Astrocyte of the cerebellum (primary cell): Measurements from ENCODE around the gene WDR33.

Source experiments
- DNase-seq: peaks from one replicate; pipeline ENCODE4 v3.0.0-alpha.2; 2011; ENCODE audit warnings: low read depth
- H3K4me3 ChIP-seq: 2 replicates; pipeline ENCODE4 v1.5.1; 2011; ENCODE audit warnings: mild to moderate bottlenecking, low read depth, low read length, moderate library complexity
- CTCF ChIP-seq: IDR thresholded peaks from 2 replicates; pipeline ENCODE4 v1.5.1; 2012; ENCODE audit warnings: low read length, low read depth, moderate library complexity, mild to moderate bottlenecking; ENCODE audit errors: missing control alignments
- in situ Hi-C: cut with HindIII; loops from 2 replicates; pipeline ENCODE4 v1.10.0; 2017; ENCODE audit warnings: low sequenced_read_pairs

The WDR33 gene

GRCh38 chr2:127768775-127769479, 42.0 kb downstream of the WDR33 start:
- in situ Hi-C loops = no loop called here
- H3K4me3 ChIP-seq = no peak overlapping the region
- TF ChIP-seq CTCF = no peak
- DNase-seq = no peak

GRCh38 chr2:127763776-127764175, 47.2 kb downstream of the WDR33 start:
- no peak for DNase-seq
- no peak overlapping the region for H3K4me3 ChIP-seq
- in situ Hi-C loops = no loop called here
- no peak for TF ChIP-seq CTCF

GRCh38 chr2:127762846-127763245, 48.1 kb downstream of the WDR33 start:
- no peak for TF ChIP-seq CTCF
- peak; percentile 29 for DNase-seq
- in situ Hi-C loops = no loop called here
- no peak overlapping the region for H3K4me3 ChIP-seq

- DNase-seq = no peak
- in situ Hi-C loops = no loop called here
- H3K4me3 ChIP-seq = no peak overlapping the region
- TF ChIP-seq CTCF = no peak
Observed at GRCh38 chr2:127762441-127762840, 48.5 kb downstream of the WDR33 start.

GRCh38 chr2:127759931-127760330, 51.0 kb downstream of the WDR33 start:
- in situ Hi-C loops = no loop called here
- no peak for DNase-seq
- no peak for TF ChIP-seq CTCF
- H3K4me3 ChIP-seq = no peak overlapping the region

- in situ Hi-C loops = no loop called here
- TF ChIP-seq CTCF = no peak
- DNase-seq = no peak
- H3K4me3 ChIP-seq = no peak overlapping the region
Observed at GRCh38 chr2:127754186-127754585, 56.8 kb downstream of the WDR33 start.
